RPMI7951 (cell line): ENCODE measurements around the gene HOXD11. TPM values are rescaled to one million over a fixed set of nuclear protein-coding genes. Genes with fewer than 3 reads are reported as not detected.

Source experiments
- total RNA-seq: library from RNA; depleted of rRNA; stranded (reverse); fragments of >200 nt; shearing (Covaris generic); gene quantifications from 2 replicates; pipeline ENCODE4 v1.2.3, GENCODE V29; 2014; rRNA removed

HOXD11 gene
- total RNA-seq, 1 experiment from 2014 or later, result not detected

Other genes starting within 250 kb of the HOXD11 start
- 56.6 and 64.4 TPM in 2 replicates for gene LNPK, start 105.0 kb upstream of the HOXD11 start, total RNA-seq
- gene EVX2, start 23.3 kb upstream of the HOXD11 start, total RNA-seq, result not detected in 2 replicates
- gene HOXD13, start 14.6 kb upstream of the HOXD11 start, total RNA-seq, result 1.2 and 2.6 TPM in 2 replicates
- gene HOXD12, start 7.5 kb upstream of the HOXD11 start, total RNA-seq, result not detected in 2 replicates
- gene HOXD10, start 9.5 kb downstream of the HOXD11 start, total RNA-seq, result not detected in 2 replicates
- gene HOXD9, start 15.4 kb downstream of the HOXD11 start, total RNA-seq, result 1.4 TPM in 2 replicates
- gene HOXD8, start 22.4 kb downstream of the HOXD11 start, total RNA-seq, result 11.7 and 16.1 TPM in 2 replicates
- 7.2 and 9.6 TPM in 2 replicates for gene HOXD4, start 44.3 kb downstream of the HOXD11 start, total RNA-seq
- gene HOXD3, start 50.0 kb downstream of the HOXD11 start, total RNA-seq, result 1.6 and 2.1 TPM in 2 replicates
- 0.39 and 0.96 TPM in 2 replicates for gene HOXD1, start 81.4 kb downstream of the HOXD11 start, total RNA-seq
- 53.9 and 60.8 TPM in 2 replicates for gene MTX2, start 162.2 kb downstream of the HOXD11 start, total RNA-seq